SK-N-SH (cell line): ENCODE measurements around the gene RAB11B. TPM values are rescaled to one million over a fixed set of nuclear protein-coding genes. Genes with fewer than 3 reads are reported as not detected.

Experiments
- CTCF ChIA-PET: fragments of 300-600, 350-600 bp; formaldehyde crosslinking; extraction: SDS; loops from one replicate; lab custom pipeline; 2021; lab: Yijun Ruan, JAX
- POLR2A ChIA-PET: fragments of 350-600 bp; sonication (Branson Sonifier 250); formaldehyde crosslinking; extraction: SDS; loops from one replicate; lab custom pipeline; 2020; ENCODE audit warnings: antibody characterized with exemption, inconsistent platforms; lab: Yijun Ruan, JAX
- DNase-seq: peaks from one replicate; pipeline ENCODE4 v3.0.0; 2012
- H2AFZ ChIP-seq: fragments of 200-600 bp; sonication (generic); 2 replicates; pipeline ENCODE4 v1.8.1; 2016; ENCODE audit warnings: antibody characterized with exemption, mild to moderate bottlenecking, low read depth
- H3F3A ChIP-seq: fragments of 200-600 bp; sonication (generic); replicated peaks from 2 replicates; pipeline ENCODE3; 2016; ENCODE audit warnings: antibody characterized with exemption, mild to moderate bottlenecking; ENCODE audit not compliant: insufficient read depth
- H3K27ac ChIP-seq, 2 experiments: fragments of 200-500 bp in 1 of 2; fragments of 200-600 bp in 1 of 2; sonication (Bioruptor generic) in 1 of 2; sonication (generic), shearing (Covaris generic) in 1 of 2; 2 replicates each; pipeline versions ENCODE4 v1.5.1 to v1.6.1; 2014 to 2016; ENCODE audit warnings: low read depth in 2 of 2, inconsistent platforms in 1 of 2, low read length in 1 of 2, mild to moderate bottlenecking in 1 of 2, mixed read lengths in 1 of 2
- H3K27me3 ChIP-seq: fragments of 200-600 bp; sonication (generic), shearing (Covaris generic); 2 replicates; pipeline ENCODE4 v1.6.1; 2016; ENCODE audit warnings: mixed run types; ENCODE audit not compliant: insufficient read depth
- H3K36me3 ChIP-seq, 2 experiments: fragments of 200-500 bp in 1 of 2; fragments of 200-600 bp in 1 of 2; sonication (Bioruptor generic) in 1 of 2; sonication (generic) in 1 of 2; replicated peaks in 1 of 2; 2 replicates each; pipeline versions ENCODE3 to v1.5.1; 2014 to 2016; ENCODE audit warnings: low read length in 1 of 2, mild to moderate bottlenecking in 1 of 2; ENCODE audit not compliant: insufficient read depth in 2 of 2, control insufficient read depth in 1 of 2
- H3K4me1 ChIP-seq, 2 experiments: fragments of 200-500 bp in 1 of 2; fragments of 200-600 bp in 1 of 2; sonication (Bioruptor generic) in 1 of 2; sonication (generic), shearing (Covaris generic) in 1 of 2; 2 replicates each; pipeline versions ENCODE4 v1.5.1 to v1.6.1; 2014 to 2016; ENCODE audit warnings: low read depth in 1 of 2, low read length in 1 of 2, mixed run types in 1 of 2; ENCODE audit not compliant: insufficient read depth in 2 of 2, control insufficient read depth in 1 of 2
- H3K4me2 ChIP-seq: fragments of 200-600 bp; sonication (generic), shearing (Covaris generic); 2 replicates; pipeline ENCODE4 v1.6.1; 2017; ENCODE audit warnings: mixed run types
- H3K4me3 ChIP-seq, 2 experiments: fragments of 200-500 bp in 1 of 2; fragments of 200-600 bp in 1 of 2; sonication (Bioruptor generic) in 1 of 2; sonication (generic), shearing (Covaris generic) in 1 of 2; 2 replicates each; pipeline versions ENCODE4 v1.5.1 to v1.8.1; 2014 to 2016; ENCODE audit warnings: low read depth in 2 of 2, inconsistent platforms in 1 of 2, low read length in 1 of 2, mild to moderate bottlenecking in 1 of 2, mixed read lengths in 1 of 2, moderate library complexity in 1 of 2
- H3K79me2 ChIP-seq: fragments of 200-600 bp; sonication (generic); 2 replicates; pipeline ENCODE4 v1.8.1; 2017; ENCODE audit warnings: mild to moderate bottlenecking; ENCODE audit not compliant: insufficient read depth
- H3K9ac ChIP-seq: fragments of 200-600 bp; sonication (generic); 2 replicates; pipeline ENCODE4 v1.6.1; 2017; ENCODE audit warnings: mixed run types
- H3K9me2 ChIP-seq: fragments of 200-600 bp; sonication (generic); 2 replicates; pipeline ENCODE4 v1.6.1; 2017; ENCODE audit warnings: mixed run types
- H3K9me3 ChIP-seq: fragments of 200-600 bp; sonication (generic); 2 replicates; pipeline ENCODE4 v1.6.1; 2017; ENCODE audit warnings: mixed run types, mild to moderate bottlenecking, moderate library complexity
- H4K20me1 ChIP-seq: fragments of 200-600 bp; sonication (generic); 2 replicates; pipeline ENCODE4 v1.6.1; 2017; ENCODE audit warnings: mild to moderate bottlenecking, mixed run types; ENCODE audit not compliant: insufficient read depth
- EP300 ChIP-seq, 2 experiments: IDR thresholded peaks; 2 replicates each; pipeline versions ENCODE4 v1.4.0 to v1.6.1; 2012; ENCODE audit warnings: borderline replicate concordance in 1 of 2, low read depth in 1 of 2, low read length in 1 of 2
- FOSL2 ChIP-seq: IDR thresholded peaks from 2 replicates; pipeline ENCODE4 v1.4.0; 2012; ENCODE audit warnings: low read depth, mild to moderate bottlenecking, moderate library complexity, borderline replicate concordance
- GABPA ChIP-seq: IDR thresholded peaks from 2 replicates; pipeline ENCODE4 v1.4.0; 2012; ENCODE audit warnings: low read depth, mild to moderate bottlenecking
- GATA2 ChIP-seq: sonication (generic); formaldehyde crosslinking; IDR thresholded peaks from 2 replicates; pipeline ENCODE4 v1.5.0; 2020; ENCODE audit warnings: mild to moderate bottlenecking, missing genetic modification reagents
- JUND ChIP-seq: IDR thresholded peaks from 2 replicates; pipeline ENCODE4 v1.4.0; 2012
- MEF2A ChIP-seq: IDR thresholded peaks from 2 replicates; pipeline ENCODE4 v1.4.0; 2012; ENCODE audit warnings: low read depth, borderline replicate concordance
- MXI1 ChIP-seq: IDR thresholded peaks from 2 replicates; pipeline ENCODE4 v1.6.1; 2012; ENCODE audit warnings: mild to moderate bottlenecking, low read depth, low read length, improper control_type of control experiment
- NFIC ChIP-seq: IDR thresholded peaks from 2 replicates; pipeline ENCODE4 v1.4.0; 2012; ENCODE audit warnings: borderline replicate concordance
- POLR2AphosphoS5 ChIP-seq: IDR thresholded peaks from 2 replicates; pipeline ENCODE4 v1.6.1; 2012; ENCODE audit warnings: low read depth, low read length
- SIN3A ChIP-seq: IDR thresholded peaks from 2 replicates; pipeline ENCODE4 v1.6.1; 2012; ENCODE audit warnings: low read depth, mild to moderate bottlenecking, low read length, moderate library complexity, borderline replicate concordance
- TAF1 ChIP-seq: IDR thresholded peaks from 2 replicates; pipeline ENCODE4 v1.6.1; 2012; ENCODE audit warnings: low read depth, mild to moderate bottlenecking, low read length, moderate library complexity, borderline replicate concordance
- YY1 ChIP-seq: IDR thresholded peaks from 2 replicates; pipeline ENCODE4 v1.4.0; 2012; ENCODE audit warnings: low read depth, mild to moderate bottlenecking
- WGBS: methylation state at CpG from one replicate; pipeline ENCODE4 v1.1.6; 2017; ENCODE audit warnings: low lambda C conversion rate; 5-methylcytosine and 5-hydroxymethylcytosine counted together
- polyA plus RNA-seq, 3 experiments: library from polyadenylated mRNA; depleted of rRNA; stranded (reverse); fragments of >200 nt; gene quantifications; 2 replicates each; pipeline ENCODE4 v1.2.3, GENCODE V29; 2012
- TF ChIP-seq, protein P1 (sequence below): IDR thresholded peaks from 2 replicates; pipeline ENCODE4 v1.4.0; 2012; ENCODE audit warnings: low read depth, borderline replicate concordance
- TF ChIP-seq, protein P2 (sequence below): IDR thresholded peaks from 2 replicates; pipeline ENCODE4 v1.4.0; 2012; ENCODE audit warnings: low read depth
- TF ChIP-seq, protein P3 (sequence below): IDR thresholded peaks from 2 replicates; pipeline ENCODE4 v1.6.1; 2012; ENCODE audit warnings: mild to moderate bottlenecking, low read depth, low read length, moderate library complexity
- TF ChIP-seq, protein P4 (sequence below): fragments of 200-600 bp; sonication (generic); IDR thresholded peaks from 2 replicates; pipeline ENCODE4 v1.6.1; 2017; ENCODE audit warnings: antibody characterized with exemption, mild to moderate bottlenecking, moderate library complexity

RAB11B gene
- polyA plus RNA-seq, 1 of the 3 experiments (the other 2 are of a cell fraction): 127 TPM

DNA sequence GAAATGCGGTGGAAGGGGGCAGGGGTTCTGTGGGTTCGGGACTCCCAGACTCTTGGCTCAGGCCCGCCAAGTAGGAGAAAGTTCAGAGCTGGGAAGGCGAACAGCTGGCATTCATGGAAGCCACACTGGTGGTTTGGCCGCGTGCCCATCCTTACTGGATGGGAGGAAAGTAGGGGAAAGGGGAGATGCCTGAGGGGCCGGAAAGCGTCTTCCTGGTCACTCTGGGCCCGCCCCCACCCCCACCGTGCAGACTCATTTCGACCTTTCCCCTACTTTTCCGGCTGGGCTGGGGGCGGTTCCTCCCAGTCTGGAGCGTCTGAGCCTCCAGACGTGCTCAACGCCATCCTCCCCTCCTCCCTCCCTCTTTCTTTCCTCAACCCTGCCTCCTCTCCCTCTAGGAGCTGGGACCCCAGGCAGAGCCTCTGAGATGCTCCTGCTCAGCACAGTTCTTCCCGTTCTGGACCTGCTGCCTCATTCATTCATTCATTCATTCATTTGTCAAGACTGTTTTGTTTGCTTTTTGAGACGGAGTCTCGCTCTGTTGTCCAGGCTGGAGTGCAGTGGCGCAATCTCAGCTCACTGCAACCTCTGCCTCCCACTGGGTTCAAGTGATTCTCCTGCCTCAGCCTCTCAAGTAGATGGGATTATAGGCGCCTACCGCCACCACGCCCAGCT lies 22.7 kb upstream of the RAB11B start (continued):
- TF ChIP-seq, protein P1, sequence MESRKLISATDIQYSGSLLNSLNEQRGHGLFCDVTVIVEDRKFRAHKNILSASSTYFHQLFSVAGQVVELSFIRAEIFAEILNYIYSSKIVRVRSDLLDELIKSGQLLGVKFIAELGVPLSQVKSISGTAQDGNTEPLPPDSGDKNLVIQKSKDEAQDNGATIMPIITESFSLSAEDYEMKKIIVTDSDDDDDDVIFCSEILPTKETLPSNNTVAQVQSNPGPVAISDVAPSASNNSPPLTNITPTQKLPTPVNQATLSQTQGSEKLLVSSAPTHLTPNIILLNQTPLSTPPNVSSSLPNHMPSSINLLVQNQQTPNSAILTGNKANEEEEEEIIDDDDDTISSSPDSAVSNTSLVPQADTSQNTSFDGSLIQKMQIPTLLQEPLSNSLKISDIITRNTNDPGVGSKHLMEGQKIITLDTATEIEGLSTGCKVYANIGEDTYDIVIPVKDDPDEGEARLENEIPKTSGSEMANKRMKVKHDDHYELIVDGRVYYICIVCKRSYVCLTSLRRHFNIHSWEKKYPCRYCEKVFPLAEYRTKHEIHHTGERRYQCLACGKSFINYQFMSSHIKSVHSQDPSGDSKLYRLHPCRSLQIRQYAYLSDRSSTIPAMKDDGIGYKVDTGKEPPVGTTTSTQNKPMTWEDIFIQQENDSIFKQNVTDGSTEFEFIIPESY: peak; percentile 70; the same call in 1 of the 2 replicates
- TF ChIP-seq, protein P2, sequence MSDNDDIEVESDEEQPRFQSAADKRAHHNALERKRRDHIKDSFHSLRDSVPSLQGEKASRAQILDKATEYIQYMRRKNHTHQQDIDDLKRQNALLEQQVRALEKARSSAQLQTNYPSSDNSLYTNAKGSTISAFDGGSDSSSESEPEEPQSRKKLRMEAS: peak; percentile 24; the same call in 1 of the 2 replicates
- TF ChIP-seq, protein P3, sequence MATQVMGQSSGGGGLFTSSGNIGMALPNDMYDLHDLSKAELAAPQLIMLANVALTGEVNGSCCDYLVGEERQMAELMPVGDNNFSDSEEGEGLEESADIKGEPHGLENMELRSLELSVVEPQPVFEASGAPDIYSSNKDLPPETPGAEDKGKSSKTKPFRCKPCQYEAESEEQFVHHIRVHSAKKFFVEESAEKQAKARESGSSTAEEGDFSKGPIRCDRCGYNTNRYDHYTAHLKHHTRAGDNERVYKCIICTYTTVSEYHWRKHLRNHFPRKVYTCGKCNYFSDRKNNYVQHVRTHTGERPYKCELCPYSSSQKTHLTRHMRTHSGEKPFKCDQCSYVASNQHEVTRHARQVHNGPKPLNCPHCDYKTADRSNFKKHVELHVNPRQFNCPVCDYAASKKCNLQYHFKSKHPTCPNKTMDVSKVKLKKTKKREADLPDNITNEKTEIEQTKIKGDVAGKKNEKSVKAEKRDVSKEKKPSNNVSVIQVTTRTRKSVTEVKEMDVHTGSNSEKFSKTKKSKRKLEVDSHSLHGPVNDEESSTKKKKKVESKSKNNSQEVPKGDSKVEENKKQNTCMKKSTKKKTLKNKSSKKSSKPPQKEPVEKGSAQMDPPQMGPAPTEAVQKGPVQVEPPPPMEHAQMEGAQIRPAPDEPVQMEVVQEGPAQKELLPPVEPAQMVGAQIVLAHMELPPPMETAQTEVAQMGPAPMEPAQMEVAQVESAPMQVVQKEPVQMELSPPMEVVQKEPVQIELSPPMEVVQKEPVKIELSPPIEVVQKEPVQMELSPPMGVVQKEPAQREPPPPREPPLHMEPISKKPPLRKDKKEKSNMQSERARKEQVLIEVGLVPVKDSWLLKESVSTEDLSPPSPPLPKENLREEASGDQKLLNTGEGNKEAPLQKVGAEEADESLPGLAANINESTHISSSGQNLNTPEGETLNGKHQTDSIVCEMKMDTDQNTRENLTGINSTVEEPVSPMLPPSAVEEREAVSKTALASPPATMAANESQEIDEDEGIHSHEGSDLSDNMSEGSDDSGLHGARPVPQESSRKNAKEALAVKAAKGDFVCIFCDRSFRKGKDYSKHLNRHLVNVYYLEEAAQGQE: peak; percentile 66; the same call in 1 of the 2 replicates
- TF ChIP-seq TAF1 (no peak), EP300 (IDR thresholded peaks at IDR 0.05; ENCODE audit: borderline replicate concordance in 1 of 2, low read depth in 1 of 2, low read length in 1 of 2) (peak; percentile 79; a peak in 3 of 4 replicates), NFIC (peak; percentile 100)
- TF ChIP-seq, all 33 proteins: peak for 18

DNA sequence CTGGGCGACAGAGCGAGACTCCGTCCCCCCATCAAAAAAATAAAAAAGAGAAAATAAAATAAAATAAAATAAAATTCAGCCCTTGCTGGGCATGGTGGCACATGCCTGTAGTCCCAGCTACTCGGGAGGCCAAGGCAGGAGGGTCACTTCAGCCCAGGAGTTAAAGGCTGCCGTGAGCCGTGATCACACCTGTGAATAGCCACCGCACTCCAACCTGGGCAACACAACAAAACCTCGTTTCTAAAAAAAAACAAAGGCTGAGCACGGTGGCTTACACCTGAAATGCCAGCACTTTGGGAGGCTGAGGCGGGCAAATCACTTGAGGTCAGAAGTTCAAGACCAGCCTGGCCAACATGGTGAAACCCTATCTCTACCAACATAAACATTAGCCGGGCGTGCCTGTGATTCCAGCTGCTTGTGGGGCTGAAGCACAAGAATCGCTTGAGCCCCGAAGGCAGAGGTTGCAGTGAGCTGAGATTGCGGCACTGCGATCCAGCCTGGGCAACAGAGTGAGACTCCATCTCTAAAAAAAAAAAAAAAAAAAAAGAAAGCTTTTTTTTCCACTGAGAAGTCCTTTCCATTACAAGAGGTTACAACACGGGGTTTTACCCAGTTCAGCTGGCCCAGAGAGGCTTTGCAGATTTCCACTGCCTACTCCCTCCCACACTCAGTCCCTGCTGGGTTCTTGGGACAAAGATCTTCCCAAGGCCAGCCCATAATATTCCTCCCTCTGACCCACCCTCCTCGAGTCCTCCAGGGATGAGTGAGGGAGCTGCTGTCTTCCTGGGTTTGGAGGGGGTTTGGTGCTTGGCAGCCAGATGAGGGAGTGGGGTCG lies 19.8 kb upstream of the RAB11B start:
- DNase-seq: no peak
- H3K27ac ChIP-seq: no peak overlapping the region
- peaks cover 14 to 23% of the 10 kb centered on the region in 2 experiments; a peak in 3 of 4 replicates for H3K4me1 ChIP-seq
- no peaks in the 10 kb centered on the region for H3K9me2 ChIP-seq
- H2AFZ ChIP-seq: no peak overlapping the region
- ChIA-PET POLR2A (no interaction called here), CTCF (interaction anchor here (1.1 to 1.6 kb wide), 2 partner anchors 13 to 210 kb away, joined by 3 to 5 read pairs; no protein-coding TSS in a partner anchor)
- no peak overlapping the region for H3K9ac ChIP-seq
- H3K79me2 ChIP-seq: 0 out of 2 replicates have a peak, but pooled peaks cover 5% of the 10 kb centered on the region
- H3K4me3 ChIP-seq: no peak overlapping the region
- peaks cover 9 to 12% of the 10 kb centered on the region in 2 experiments for H3K36me3 ChIP-seq
- TF ChIP-seq POLR2AphosphoS5 (no peak), EP300 (IDR thresholded peaks at IDR 0.05; ENCODE audit: borderline replicate concordance in 1 of 2, low read depth in 1 of 2, low read length in 1 of 2) (no peak), YY1 (no peak), JUND (no peak), MXI1 (no peak), GABPA (no peak), FOSL2 (no peak), GATA2 (CRISPR knock-in tag) (no peak), MEF2A (no peak), SIN3A (no peak)
- TF ChIP-seq, protein P3: no peak
- TF ChIP-seq, protein P4, sequence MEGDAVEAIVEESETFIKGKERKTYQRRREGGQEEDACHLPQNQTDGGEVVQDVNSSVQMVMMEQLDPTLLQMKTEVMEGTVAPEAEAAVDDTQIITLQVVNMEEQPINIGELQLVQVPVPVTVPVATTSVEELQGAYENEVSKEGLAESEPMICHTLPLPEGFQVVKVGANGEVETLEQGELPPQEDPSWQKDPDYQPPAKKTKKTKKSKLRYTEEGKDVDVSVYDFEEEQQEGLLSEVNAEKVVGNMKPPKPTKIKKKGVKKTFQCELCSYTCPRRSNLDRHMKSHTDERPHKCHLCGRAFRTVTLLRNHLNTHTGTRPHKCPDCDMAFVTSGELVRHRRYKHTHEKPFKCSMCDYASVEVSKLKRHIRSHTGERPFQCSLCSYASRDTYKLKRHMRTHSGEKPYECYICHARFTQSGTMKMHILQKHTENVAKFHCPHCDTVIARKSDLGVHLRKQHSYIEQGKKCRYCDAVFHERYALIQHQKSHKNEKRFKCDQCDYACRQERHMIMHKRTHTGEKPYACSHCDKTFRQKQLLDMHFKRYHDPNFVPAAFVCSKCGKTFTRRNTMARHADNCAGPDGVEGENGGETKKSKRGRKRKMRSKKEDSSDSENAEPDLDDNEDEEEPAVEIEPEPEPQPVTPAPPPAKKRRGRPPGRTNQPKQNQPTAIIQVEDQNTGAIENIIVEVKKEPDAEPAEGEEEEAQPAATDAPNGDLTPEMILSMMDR: no peak
- TF ChIP-seq, all 33 proteins: peak for 0
- WGBS: 88% methylated on average over 18 of the region's 19 CpGs
- Histone ChIP-seq H3F3A (peaks cover 3% of the 10 kb centered on the region), H3K4me2 (no peak overlapping the region), H3K9me3 (no peaks in the 10 kb centered on the region), H4K20me1 (no peaks in the 10 kb centered on the region), H3K27me3 (no peaks in the 10 kb centered on the region)
